OCI-LY7 (cell line): ENCODE data around the gene WDR64. TPM values are rescaled to one million over a fixed set of nuclear protein-coding genes. Genes with fewer than 3 reads are reported as not detected.

ENCODE experiments used
- BruUV-seq: library from RNA; stranded (reverse); fragments of 400-500 nt; replicated peaks from 2 replicates; lab custom pipeline; 2021; lab: Mats Ljungman, UMichigan
- CTCF ChIA-PET: fragments of 300-600 bp; sonication (Branson Sonifier 250); formaldehyde crosslinking; loops from one replicate; lab custom pipeline; 2022; ENCODE audit warnings: antibody characterized with exemption; ENCODE audit not compliant: unreplicated experiment; lab: Charles Lee
- POLR2A ChIA-PET: fragments of 300-600 bp; sonication (Branson Sonifier 250); formaldehyde crosslinking; loops from one replicate; lab custom pipeline; 2022; ENCODE audit warnings: antibody characterized with exemption; lab: Charles Lee
- DNase-seq: peaks from one replicate; pipeline ENCODE4 v3.0.0-alpha.2; 2015; ENCODE audit warnings: low spot score
- H2AFZ ChIP-seq: fragments of 200-600 bp; sonication (generic), shearing (Covaris generic); 2 replicates; pipeline ENCODE4 v1.6.1; 2014; ENCODE audit warnings: mild to moderate bottlenecking, antibody characterized with exemption, low read length, moderate library complexity
- H3K27ac ChIP-seq: fragments of 200-600 bp; sonication (generic); 2 replicates; pipeline ENCODE4 v1.5.1; 2014; ENCODE audit warnings: mixed run types, low read depth, mild to moderate bottlenecking, moderate library complexity, low read length, inconsistent platforms; ENCODE audit not compliant: poor library complexity, severe bottlenecking
- H3K36me3 ChIP-seq: fragments of 200-600 bp; sonication (generic); 2 replicates; pipeline ENCODE4 v1.6.1; 2014; ENCODE audit warnings: mild to moderate bottlenecking, antibody characterized with exemption, low read length, moderate library complexity, mixed read lengths; ENCODE audit not compliant: insufficient read depth
- H3K4me1 ChIP-seq: fragments of 200-600 bp; sonication (generic); 2 replicates; pipeline ENCODE4 v1.5.1; 2014; ENCODE audit warnings: mild to moderate bottlenecking, low read length; ENCODE audit not compliant: insufficient read depth, poor library complexity, severe bottlenecking
- H3K4me2 ChIP-seq: fragments of 200-600 bp; sonication (generic); 2 replicates; pipeline ENCODE4 v1.6.1; 2014; ENCODE audit warnings: mild to moderate bottlenecking, low read length
- H3K4me3 ChIP-seq: fragments of 200-600 bp; sonication (generic); 2 replicates; pipeline ENCODE4 v1.5.1; 2014; ENCODE audit warnings: mild to moderate bottlenecking, low read depth, low read length; ENCODE audit not compliant: poor library complexity, severe bottlenecking
- H3K79me2 ChIP-seq: fragments of 200-600 bp; sonication (generic); 2 replicates; pipeline ENCODE4 v1.6.1; 2016; ENCODE audit warnings: low read depth, mild to moderate bottlenecking, low read length, moderate library complexity, mixed read lengths; ENCODE audit not compliant: insufficient read depth
- H3K9me2 ChIP-seq: fragments of 200-600 bp; sonication (generic); 2 replicates; pipeline ENCODE4 v1.6.1; 2016; ENCODE audit warnings: mild to moderate bottlenecking, low read length, mixed read lengths; ENCODE audit not compliant: insufficient read depth
- H3K9me3 ChIP-seq: fragments of 200-600 bp; sonication (generic); 2 replicates; pipeline ENCODE4 v1.6.1; 2014; ENCODE audit warnings: mild to moderate bottlenecking, mixed run types, low read length, mixed read lengths
- H4K20me1 ChIP-seq: fragments of 200-600 bp; sonication (generic); 2 replicates; pipeline ENCODE4 v1.6.1; 2014; ENCODE audit warnings: mild to moderate bottlenecking, antibody characterized with exemption, low read length, moderate library complexity, mixed read lengths; ENCODE audit not compliant: insufficient read depth
- EZH2phosphoT487 ChIP-seq: fragments of 200-600 bp; sonication (generic); IDR thresholded peaks from 2 replicates; pipeline ENCODE4 v1.6.1; 2018; ENCODE audit warnings: low read depth, borderline replicate concordance, mild to moderate bottlenecking, mixed run types, antibody characterized with exemption, low read length, moderate library complexity, mixed read lengths
- intact Hi-C: fragments of 100-400 bp; cut with micrococcal nuclease; formaldehyde crosslinking; loops from one replicate; pipeline ENCODE4 v1.10.0; 2022; ENCODE audit not compliant: unreplicated experiment
- total RNA-seq, 2 experiments: library from RNA; depleted of rRNA in 1 of 2; stranded (reverse); fragments of >200 nt in 1 of 2; shearing (Covaris generic) in 1 of 2; gene quantifications; 2 replicates each; pipeline ENCODE4 v1.2.3, GENCODE V29; 2014 to 2022
- TF ChIP-seq, protein P1 (sequence below): fragments of 200-600 bp; sonication (generic); conservative IDR thresholded peaks from 2 replicates; pipeline ENCODE4 v1.5.1; 2014; ENCODE audit warnings: mild to moderate bottlenecking, antibody characterized with exemption, low read length, moderate library complexity, mixed read lengths

The WDR64 gene
- total RNA-seq, 2 experiments from 2014 or later = not detected

DNA sequence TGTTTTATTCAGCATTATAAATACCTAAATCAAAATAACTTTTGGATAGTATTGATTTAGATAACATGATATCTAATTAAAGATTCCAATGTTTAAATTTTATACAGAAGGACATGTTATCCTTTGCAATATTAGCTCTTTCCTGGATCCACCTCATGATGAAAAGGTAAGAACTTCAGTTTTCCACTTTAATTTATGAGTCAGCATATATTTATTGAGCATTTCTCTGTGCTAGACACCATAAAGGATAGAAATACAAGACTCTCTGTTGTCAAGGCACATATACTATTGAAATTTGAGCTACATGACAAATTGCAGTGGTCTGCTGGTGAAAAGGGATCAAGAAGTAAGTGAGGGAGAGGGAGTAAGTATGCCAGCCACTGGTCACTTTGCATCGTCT, 127.8 kb downstream of the WDR64 start:
- Histone ChIP-seq H3K27ac (no peak overlapping the region), H3K79me2 (no peaks in the 10 kb centered on the region), H3K4me3 (no peak overlapping the region), H3K4me2 (no peak overlapping the region), H3K4me1 (no peaks in the 10 kb centered on the region), H3K9me2 (no peaks in the 10 kb centered on the region), H4K20me1 (no peaks in the 10 kb centered on the region), H3K9me3 (no peaks in the 10 kb centered on the region), H3K36me3 (no peaks in the 10 kb centered on the region), H2AFZ (no peak overlapping the region)
- intact Hi-C loops = no loop called here
- CTCF ChIA-PET = no interaction called here
- TF ChIP-seq, protein P1, sequence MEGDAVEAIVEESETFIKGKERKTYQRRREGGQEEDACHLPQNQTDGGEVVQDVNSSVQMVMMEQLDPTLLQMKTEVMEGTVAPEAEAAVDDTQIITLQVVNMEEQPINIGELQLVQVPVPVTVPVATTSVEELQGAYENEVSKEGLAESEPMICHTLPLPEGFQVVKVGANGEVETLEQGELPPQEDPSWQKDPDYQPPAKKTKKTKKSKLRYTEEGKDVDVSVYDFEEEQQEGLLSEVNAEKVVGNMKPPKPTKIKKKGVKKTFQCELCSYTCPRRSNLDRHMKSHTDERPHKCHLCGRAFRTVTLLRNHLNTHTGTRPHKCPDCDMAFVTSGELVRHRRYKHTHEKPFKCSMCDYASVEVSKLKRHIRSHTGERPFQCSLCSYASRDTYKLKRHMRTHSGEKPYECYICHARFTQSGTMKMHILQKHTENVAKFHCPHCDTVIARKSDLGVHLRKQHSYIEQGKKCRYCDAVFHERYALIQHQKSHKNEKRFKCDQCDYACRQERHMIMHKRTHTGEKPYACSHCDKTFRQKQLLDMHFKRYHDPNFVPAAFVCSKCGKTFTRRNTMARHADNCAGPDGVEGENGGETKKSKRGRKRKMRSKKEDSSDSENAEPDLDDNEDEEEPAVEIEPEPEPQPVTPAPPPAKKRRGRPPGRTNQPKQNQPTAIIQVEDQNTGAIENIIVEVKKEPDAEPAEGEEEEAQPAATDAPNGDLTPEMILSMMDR = no peak
- no peak for TF ChIP-seq EZH2phosphoT487
- no peak for DNase-seq
- POLR2A ChIA-PET = interaction anchor here (1.1 kb wide), 1 partner anchor 17 kb away, joined by 3 read pairs; no protein-coding TSS in a partner anchor
- BruUV-seq = no TSS peak

DNA sequence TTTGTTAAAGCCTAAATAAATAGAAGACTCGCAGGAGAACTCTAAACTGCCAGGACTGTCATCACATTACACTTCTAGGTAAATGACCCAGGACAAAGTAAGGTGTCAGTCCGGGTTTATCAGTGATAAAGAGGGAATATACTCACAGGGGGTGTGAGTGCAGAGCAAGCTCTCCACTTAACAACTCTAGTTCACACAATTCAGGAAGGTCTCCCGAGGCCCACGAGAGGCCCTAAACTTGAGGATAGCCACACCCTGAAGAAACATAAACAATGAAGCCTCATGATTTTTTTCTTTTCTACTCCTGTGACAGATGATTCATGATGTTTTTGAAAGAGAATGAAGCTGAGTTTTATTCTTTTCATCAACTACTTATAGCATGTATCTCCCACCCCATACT, 130.3 kb downstream of the WDR64 start:
- POLR2A ChIA-PET = interaction anchor here (0.6 kb wide), 2 partner anchors 80 to 1063 kb away, joined by 3 read pairs; no protein-coding TSS in a partner anchor
- Histone ChIP-seq H3K79me2 (no peaks in the 10 kb centered on the region), H4K20me1 (no peaks in the 10 kb centered on the region), H3K36me3 (no peaks in the 10 kb centered on the region), H2AFZ (no peak overlapping the region), H3K9me2 (no peaks in the 10 kb centered on the region), H3K4me3 (no peak overlapping the region), H3K27ac (no peak overlapping the region), H3K4me2 (no peak overlapping the region), H3K4me1 (no peaks in the 10 kb centered on the region), H3K9me3 (no peaks in the 10 kb centered on the region)
- no TSS peak for BruUV-seq
- CTCF ChIA-PET = no interaction called here
- DNase-seq = no peak
- TF ChIP-seq EZH2phosphoT487 = no peak
- TF ChIP-seq, protein P1 = no peak
- intact Hi-C loops = no loop called here

DNA sequence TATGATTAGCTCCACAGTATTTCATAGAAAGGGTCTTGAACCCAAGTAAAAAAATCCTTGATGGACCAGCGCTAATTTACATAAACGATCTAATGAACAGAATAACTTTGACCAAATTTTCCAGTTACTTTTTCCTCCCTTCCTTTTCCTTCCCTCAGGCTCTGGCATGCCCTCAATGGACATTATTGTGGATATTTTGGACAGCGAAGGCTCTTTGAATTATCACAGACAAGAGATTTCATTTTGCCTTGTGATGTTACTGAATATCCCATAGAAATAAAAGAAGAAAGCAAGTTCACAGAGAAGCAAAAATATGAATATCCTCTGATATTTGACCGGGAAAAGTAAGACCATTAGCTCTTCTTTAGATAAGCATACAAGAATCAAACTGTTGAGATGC, 135.6 kb downstream of the WDR64 start:
- ChIA-PET POLR2A (interaction anchor here (0.6 to 1.3 kb wide), 3 partner anchors 9 to 1087 kb away, joined by 3 to 4 read pairs (median 3); no protein-coding TSS in a partner anchor), CTCF (no interaction called here)
- Histone ChIP-seq H4K20me1 (no peaks in the 10 kb centered on the region), H3K36me3 (no peaks in the 10 kb centered on the region), H3K9me3 (no peaks in the 10 kb centered on the region), H2AFZ (no peak overlapping the region), H3K4me1 (no peaks in the 10 kb centered on the region), H3K4me2 (no peak overlapping the region), H3K4me3 (no peak overlapping the region), H3K27ac (no peak overlapping the region), H3K9me2 (no peaks in the 10 kb centered on the region), H3K79me2 (no peaks in the 10 kb centered on the region)
- intact Hi-C loops = no loop called here
- TF ChIP-seq EZH2phosphoT487 = no peak
- TF ChIP-seq, protein P1 = no peak
- BruUV-seq = no TSS peak
- no peak for DNase-seq
